Fibroblast of gingiva (primary cell): ENCODE data around the gene FBXL2.

Experiments
- DNase-seq: peaks from one replicate; pipeline ENCODE4 v3.0.0-alpha.2; 2011; ENCODE audit warnings: low read depth

The FBXL2 gene, protein sequence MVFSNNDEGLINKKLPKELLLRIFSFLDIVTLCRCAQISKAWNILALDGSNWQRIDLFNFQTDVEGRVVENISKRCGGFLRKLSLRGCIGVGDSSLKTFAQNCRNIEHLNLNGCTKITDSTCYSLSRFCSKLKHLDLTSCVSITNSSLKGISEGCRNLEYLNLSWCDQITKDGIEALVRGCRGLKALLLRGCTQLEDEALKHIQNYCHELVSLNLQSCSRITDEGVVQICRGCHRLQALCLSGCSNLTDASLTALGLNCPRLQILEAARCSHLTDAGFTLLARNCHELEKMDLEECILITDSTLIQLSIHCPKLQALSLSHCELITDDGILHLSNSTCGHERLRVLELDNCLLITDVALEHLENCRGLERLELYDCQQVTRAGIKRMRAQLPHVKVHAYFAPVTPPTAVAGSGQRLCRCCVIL

DNA sequence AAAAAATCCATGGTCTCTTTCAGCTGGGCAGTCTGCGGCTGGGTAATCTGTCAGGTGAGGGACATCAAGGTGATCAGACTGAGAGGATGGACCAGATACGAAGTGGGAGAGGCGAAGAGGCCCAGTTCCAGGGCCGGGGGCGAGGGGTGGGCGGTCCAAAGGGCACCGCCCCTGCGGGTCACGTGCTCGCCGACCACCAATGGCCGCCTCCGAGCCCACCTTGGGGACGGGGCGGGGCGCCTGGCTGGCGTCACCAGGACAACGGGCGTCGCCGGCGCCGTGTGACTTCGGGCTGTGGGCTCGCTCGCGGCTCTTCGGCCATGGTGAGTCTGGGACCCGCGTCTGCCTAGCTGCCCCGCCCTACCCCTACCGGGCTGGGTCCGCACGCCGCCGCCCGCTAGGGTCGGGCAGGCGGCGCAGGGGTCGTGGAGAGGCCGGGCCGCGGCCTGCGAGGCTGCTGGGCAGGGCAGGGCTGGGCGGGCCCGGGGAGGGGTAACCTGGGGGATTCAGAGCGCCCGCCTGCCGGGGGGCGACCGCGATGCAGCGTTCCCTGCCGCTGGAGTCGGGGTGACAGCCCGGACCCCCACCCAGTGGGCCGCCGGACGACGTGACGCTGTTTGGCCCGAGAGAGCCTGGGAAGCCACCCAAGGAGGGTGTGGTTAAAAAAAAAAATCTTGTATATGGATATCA is at the start of gene FBXL2:
FBXL2 (plus strand) TSS at position 250 of the 690 bp plus-strand sequence; CDS start at position 321, 71 bp downstream.
- peak; percentile 69 for DNase-seq

DNA sequence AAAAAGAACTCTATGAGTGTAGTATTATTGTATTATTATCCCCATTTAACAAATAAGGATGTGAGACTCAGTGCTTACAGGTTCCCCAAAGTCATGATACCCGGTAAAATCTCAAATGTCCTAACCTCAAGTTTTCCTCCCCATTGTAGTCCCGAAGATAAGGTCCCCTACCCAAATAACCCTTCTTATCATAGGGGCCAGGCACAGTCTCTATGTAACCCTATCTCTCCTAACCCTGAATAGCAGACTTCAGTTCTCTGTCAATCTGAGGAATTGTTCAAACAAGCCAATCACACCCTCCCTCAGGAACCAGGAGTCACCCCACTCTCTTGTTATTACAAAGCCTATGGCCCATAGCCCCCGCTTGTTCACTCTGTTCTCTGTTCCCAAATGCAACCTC is 48.2 kb upstream of the FBXL2 start:
- no peak for DNase-seq

DNA sequence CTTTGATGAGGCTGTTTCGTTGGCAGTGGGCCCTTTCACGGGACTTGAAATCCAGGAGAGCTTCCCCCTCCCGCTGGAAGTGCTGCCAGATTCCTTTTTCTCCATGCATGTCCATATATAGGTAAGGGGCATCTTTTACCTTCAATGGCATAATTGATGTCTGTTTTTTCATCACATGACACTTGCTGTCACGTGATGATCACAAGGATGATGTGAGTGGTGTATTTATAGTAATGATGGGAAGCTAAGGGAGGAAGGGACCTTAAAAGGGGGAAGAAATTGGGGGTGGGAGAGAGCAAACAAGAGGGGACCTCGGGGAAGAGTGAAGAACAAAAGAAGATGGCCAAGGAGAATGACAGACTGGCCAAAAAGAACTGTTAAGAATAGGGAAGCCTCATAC is 47.3 kb upstream of the FBXL2 start:
- DNase-seq = no peak

- no peak for DNase-seq
These were observed 45.3 kb upstream of the FBXL2 start for GRCh38 chr3:33231756-33232465.

DNA sequence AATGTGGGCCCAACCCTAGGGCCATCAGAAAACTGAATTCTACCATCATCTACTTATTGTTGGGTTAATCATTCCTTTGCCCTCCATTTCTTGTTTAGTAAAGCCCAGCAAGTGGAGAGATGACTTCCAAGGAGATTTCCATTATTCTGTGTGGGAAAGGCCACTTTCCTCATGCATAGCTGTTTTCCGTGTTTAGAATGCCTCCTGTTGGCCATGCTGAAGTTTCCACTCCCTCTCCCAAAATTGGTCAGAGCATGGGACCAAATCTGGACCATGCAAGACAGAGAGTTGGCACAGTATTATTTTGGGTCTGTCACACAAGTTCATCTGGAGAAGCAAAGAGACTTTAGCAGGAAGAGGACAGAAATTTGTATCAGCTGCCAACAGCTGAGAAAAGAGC is 43.4 kb upstream of the FBXL2 start:
- DNase-seq = no peak

- DNase-seq = no peak
These were observed 41.2 kb upstream of the FBXL2 start for GRCh38 chr3:33236005-33236404.

DNA sequence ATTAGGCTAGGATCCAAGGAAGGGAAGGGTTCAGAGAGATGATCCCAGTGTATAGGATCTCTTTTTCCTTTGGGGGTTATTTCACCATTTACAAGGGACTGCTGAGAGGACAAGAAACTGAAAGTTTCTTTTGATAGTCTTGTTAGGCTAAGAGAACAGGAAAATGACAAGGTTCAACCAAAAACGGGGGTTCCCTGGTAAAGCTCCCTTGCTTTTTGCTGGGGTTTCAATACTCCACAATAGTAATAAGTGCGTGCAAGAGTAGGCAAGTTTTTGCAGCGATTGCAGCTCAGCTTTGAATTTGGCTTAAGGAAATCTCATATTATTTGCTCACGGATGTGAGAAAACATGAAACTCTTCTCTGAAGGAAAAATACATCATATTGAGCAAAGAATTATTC is 39.8 kb upstream of the FBXL2 start:
- no peak for DNase-seq

DNA sequence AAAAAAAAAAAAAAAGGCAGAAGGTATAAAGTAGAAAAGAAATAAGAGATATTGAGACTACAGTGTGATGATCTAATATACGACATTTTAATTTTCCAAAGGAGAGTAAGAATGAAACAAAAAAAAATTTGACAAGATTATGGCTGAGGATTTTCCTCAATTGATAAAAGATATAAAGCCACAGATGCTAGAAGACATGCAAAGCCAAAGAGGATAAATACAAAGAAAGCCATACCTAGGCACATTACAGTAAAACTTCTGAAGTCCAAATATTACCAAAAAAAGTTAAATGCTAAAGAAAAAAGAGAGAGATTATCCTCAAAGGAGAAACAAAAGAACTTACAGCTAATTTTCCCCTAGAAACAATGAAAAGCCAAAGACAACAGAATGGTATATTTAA is 38.3 kb upstream of the FBXL2 start:
- no peak for DNase-seq

DNA sequence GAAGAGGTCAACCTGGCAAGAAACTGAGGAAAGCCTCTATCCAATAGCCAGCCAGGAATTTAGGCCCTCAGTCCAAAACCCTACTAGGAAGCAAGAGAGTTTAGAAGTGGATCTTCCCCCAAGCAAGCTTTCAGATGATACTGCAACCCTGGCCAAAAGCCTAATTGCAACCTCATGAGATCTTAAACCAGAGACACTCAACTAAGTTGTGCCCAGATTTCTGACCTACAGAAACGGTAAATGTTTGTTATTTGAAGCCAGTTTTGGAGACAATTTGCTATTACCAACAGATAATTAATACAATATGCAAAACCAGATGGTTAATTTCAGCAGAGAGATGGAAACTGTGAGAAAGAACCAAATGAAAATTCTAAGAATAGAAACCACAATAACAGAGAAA is 37.0 kb upstream of the FBXL2 start:
- DNase-seq = peak; percentile 64

GRCh38 chr3:33246786-33247185 is 30.5 kb upstream of the FBXL2 start:
- no peak for DNase-seq

GRCh38 chr3:33250712-33251111 is 26.5 kb upstream of the FBXL2 start:
- DNase-seq = no peak

GRCh38 chr3:33256249-33256648 is 21.0 kb upstream of the FBXL2 start:
- no peak for DNase-seq

GRCh38 chr3:33260104-33260503 is 17.1 kb upstream of the FBXL2 start:
- no peak for DNase-seq

DNA sequence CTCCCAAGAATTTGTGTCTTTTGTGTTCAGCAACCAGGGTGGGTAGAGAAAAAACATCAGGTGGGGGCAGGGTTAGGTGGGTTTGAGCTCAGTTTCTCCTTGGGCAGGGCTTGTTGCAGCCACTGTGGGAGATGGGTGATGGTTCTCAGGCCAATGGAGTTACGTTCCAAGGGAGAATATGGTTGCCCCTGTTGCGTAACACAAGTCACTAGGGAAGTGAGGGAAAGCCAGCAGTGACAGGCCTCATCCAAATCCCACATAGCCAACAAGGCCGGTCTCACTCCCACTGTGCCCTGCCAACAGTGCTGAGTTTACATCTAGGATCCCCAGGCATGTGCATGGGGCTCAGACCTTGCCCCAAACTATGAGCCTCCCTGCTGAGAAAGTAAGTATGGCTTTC is 7.9 kb upstream of the FBXL2 start:
- DNase-seq = no peak

GRCh38 chr3:33271324-33271723 is 5.9 kb upstream of the FBXL2 start:
- no peak for DNase-seq

DNA sequence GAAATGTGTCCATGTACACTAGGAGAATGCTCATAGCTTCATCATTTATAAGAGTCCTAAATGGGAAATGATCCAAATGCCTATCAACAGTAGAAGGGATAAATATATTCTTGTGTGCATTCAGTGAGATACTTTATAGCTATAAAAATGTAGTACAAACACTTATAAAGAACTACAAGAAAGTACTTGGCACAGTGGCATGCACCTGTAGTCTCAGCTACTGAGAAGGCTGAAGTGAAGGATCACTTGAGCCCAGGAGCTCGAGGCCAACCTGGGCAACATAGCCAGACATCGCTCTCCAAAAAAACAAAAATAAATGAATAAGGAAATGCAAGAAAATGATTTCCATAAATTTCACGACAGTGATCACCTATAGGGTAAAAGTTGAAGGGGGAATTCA is 3.6 kb upstream of the FBXL2 start:
- DNase-seq = no peak

DNA sequence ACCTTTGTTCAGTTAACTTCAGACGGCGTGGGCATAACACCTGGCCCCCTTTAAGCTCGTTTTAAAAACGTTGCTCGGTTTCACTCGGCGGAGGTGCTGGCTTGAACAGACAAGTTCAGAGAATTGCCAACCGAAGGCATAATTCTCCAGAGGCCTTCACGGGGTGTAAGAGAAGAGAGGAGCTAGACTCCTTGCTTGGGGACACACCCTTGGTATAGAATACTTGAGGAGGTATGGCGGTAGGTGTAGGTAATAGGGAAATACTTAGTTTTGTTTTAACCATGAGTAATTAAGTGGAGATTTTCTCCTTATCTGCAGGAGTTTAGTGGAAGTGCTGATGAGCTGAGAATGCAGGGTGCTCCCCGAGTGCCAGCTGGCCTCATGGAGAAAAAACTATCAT is 921 bp downstream of the FBXL2 start:
- DNase-seq = no peak

DNA sequence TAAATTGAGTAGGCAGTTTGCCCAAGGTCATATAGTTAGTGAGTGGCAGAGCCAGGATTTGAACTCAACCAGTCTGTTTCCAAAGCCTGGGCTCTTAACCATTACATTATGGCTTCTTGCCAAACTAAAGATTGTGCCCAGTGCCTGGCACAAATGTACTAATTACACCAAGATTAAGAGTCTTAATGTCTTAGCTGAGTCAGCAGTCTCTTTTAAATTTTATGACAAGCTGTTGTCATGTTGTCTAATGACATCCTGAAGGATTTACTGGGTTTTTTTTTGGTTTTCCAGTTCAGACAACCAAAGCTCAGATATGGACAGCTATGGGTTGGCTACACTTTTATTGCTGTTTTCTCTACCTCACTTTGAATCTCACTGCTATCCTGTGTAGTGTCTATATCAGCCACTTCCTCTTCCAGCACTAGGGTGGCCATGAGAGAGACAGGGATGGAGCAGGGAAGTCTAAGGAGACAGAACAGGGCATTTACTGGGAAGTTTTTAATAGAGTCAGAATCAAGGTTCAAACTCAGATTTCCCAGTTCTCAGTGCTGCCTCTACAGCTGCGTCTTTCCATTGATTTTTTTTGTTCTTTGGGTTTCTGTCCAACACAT is 10.5 kb downstream of the FBXL2 start:
- DNase-seq = no peak

GRCh38 chr3:33299395-33300081 is 22.3 kb downstream of the FBXL2 start:
- peak; percentile 60 for DNase-seq

GRCh38 chr3:33312361-33312760 is 35.1 kb downstream of the FBXL2 start:
- no peak for DNase-seq

- peak; percentile 64 for DNase-seq
These were observed 36.1 kb downstream of the FBXL2 start for GRCh38 chr3:33313331-33313730.

DNA sequence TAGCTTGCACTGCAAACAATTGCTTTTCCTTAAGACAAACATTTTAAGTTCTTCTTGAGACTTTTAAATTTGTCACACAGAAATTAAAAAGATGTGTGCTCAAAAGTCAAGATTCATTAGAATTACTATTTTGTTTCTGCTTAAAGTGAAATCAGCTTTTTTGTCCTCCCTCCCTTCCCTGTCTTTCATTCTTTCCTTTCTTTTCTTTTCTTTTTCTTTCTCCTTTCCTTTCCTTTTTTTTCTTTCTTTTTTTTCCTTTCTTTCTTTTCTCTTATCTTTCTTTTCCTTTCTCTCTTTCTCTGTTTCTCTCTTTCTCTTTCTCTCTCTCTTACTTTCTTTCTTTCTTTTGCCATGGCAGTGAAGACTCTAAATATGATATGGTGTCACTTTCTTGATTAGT is 37.8 kb downstream of the FBXL2 start:
- DNase-seq = no peak
